Activated naive CD8-positive, alpha-beta T cell treated with anti-CD3 and anti-CD28 coated beads, Interleukin-2, amount 50 U/mL, for 16 hours (primary cell): ENCODE data around the gene CBLN2.

Source experiments
- DNase-seq: peaks from one replicate; pipeline ENCODE4 v3.0.0-alpha.2; 2020; ENCODE audit warnings: low read depth, low spot score

The CBLN2 gene

DNA sequence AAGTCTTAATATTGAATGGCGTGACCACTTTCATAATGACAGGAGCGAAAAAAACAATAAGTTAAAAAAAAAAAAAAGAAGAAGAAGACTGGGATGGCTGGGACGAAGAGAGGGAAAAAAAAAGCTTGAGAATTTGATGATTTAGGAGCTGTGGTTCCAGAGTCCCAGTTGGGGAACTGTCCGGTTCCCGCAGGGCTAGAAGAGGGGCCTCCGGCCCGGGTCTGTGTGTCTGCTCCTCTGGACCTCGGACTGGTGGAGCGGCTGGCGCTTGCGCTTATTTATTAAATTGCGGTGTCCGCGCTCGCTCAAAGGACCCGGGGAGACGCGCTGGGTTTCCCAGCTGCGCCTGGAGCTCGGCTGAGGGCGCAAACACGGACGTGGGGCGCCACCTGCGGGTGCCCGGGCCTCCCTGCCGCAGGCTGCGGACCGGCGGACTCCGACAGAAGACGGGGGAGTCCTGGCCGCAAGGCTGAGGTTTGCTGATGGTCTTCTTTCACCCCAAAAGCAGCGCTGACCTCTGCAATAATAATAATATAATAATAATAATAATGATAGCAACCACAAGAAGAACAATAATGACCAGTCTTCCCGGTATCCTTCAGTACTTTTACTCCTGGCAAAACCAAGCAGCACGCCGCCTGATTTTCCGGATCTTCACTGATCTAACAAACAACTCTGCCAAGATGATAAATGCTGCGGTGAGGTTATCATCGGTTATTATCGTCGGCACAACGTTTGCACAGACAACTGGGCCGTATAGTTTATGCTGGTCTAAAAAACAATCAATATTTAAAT is at the start of gene CBLN2:
TSS of gene CBLN2 (minus strand) at position 251 of the 795 bp plus-strand sequence. CDS start 2,182 bp downstream, outside the sequence.
- DNase-seq, result no peak

DNA sequence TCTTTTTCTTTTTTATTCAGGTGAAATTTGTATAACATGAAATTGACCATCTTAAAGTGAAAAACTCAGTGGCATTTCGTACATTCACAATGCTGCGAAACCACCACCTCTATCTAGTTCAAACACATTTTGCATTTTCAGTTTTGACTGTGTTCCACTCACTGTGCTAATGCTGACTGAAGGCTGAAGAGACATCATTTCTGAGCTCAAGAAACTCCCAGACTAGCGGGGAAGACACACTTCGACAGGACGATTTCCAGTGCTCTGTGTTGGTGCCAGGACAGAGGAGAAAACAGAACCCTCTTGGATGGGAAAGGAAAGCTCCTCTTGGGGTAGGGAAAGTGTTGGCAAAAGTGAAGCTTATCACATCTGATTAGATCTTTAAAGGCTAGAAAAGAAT is 44.2 kb upstream of the CBLN2 start:
- no peak for DNase-seq

DNA sequence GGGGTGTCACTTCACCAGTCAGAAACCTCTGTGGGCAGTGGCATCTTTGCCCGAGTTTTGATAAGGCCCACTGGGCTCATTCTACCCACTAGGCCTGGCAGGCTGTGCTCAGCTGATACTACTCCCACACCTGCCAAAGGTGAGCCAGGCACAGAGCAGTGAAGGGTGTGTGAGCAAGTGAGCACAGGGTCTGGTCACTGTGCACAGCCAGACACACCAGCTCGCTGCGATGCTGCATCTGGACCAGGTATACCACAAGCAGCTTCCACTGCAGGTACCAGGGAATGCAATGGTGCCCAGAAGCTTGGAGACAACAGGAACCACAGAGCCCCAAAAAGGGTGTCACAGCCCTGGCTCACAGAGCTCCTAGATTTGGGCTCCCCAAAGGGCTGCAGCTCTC is 40.6 kb upstream of the CBLN2 start:
- DNase-seq, result no peak

DNA sequence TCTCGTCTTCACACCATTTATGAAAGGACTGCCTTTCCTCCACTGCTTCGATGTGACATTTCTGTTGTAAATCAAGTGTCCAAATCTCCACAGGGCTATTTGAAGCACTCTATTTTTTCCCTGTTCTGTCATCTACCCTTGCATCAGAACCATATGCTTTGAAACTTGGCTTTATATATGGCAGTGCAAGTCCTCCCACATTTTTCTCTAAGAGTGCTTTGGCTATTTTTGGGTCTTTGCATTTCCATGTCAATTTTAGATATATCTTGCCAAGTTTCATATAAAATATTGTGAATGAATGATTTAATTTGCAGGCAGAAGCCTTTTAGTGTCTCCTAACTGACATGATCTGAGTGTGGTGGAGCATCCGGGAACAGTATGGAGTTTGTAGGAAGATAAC is 37.8 kb upstream of the CBLN2 start:
- DNase-seq, result no peak

DNA sequence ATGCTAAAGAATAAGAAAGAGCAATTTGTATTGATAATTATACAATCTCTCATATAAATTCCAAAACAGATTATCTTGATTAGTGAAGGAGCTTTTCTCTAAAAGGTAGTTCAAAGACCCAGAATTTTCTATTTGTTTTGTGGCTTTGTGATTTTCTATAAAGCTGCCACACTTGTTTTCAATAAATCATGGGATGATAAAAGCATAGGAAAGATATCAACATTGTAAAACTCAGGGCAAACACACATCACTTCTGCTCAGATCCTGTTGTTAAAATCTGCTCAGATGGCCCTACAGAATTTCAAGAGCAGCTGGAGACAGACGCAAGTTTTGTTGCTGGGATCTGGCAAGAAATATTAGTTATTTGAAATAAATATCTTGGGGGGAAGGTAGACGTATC is 28.8 kb upstream of the CBLN2 start:
- no peak for DNase-seq

DNA sequence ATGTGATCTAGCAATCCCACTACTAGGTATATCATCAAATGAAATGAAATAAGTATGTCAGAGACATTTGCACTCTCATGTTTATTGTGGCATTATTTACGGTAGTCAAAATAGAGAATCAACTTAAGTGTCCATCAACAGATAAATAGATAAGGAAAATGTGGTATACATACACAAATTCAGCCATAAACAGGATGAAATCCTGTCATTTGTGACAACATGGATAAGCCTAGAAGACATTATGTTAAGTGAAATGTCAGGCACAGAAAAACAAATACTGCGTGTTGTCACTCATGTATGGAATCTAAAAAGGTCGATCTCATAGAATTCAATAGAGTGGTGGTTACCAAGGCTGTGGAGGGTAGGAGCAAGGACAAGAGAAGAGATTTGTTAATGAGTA is 22.1 kb upstream of the CBLN2 start:
- DNase-seq, result no peak

DNA sequence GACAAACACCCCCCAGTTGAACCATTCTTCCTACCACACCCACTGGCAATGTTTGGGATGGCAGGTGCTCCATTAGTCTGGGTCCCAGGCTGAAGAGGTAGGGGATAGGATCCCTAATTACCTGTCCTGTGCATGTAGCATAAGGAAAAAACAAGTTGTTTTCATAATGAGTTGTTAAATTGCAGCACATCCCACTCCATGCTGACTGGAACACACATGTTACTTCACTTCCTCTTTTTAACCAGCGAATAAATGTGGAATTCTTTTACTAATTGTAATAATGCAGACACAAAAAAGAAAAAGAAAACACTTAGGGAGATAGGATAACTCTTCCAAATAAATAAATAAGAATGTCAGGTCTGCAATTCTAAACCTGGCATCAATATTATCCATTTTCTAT is 11.8 kb upstream of the CBLN2 start:
- DNase-seq, result no peak

DNA sequence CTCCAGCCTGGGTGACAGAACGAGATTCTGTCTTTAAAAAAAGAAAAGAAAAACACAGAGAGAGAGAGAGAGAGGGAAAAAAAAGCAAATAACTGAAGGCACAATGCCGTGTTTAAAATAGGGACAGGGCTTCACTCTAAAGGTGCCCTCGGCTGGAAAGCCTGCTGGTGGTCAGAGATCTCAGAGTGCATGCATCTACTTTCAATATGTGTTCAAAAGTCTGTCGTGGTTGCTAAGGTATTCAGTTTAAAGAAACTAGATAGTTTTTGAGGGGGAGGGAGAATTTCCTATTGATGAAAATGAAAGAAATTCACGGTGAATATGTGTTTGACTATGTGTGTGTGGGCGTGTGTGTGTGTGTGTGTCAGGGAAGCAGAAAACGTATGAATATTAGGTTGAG is 11.0 kb upstream of the CBLN2 start:
- no peak for DNase-seq

DNA sequence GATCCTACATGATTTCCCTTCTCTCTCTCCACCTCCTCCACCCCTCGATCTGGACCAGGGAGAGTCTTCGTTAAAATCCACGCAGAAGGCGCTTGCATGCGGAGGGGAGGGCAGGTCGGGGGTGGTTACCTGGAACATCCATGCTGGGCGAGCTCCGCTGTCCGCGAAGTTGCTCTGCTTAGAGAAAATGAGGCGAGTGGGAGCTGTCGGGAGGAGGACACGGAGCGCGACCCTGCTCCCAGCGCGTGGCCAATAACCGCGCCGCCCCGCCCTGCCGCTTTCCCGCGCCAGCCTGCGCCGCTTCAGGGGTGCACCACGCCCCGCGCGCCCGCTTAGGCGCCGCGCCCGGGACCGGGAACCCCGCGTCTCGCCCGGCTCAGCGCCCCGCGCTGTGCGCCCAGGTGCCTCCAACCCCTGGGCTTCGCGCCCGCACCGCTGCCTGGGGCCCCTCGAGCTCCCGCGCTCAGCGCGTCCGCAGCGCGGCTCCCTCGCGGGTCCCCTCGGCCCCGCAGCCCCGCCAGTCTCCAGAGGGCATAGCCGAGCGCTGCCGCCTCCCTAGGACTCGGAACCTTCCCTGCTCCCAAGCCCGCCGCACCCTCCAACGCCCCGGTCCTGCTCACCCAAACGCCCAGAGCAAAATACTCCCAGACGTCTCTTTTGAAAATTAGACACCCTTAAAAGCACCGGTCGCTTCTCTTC is 636 bp downstream of the CBLN2 start:
- DNase-seq, result no peak

DNA sequence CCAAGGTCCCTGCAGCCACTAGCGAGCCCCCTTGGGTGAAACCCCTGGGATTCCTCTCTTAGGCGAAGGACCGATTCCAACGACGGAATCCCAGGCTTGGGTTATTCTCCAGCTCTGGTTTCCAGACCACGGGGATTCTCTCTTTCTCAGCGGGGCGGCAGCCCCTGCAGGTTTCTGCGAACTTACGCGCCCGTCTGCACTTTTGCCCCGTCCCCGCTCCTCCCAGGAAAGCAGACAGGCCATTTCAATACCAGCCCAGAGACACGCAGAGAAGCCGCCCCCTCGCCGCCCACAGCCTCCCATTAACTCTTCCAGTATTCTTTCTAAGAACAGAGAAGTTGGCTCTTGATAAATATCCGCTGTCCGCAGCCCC is 1.2 kb downstream of the CBLN2 start:
- no peak for DNase-seq

DNA sequence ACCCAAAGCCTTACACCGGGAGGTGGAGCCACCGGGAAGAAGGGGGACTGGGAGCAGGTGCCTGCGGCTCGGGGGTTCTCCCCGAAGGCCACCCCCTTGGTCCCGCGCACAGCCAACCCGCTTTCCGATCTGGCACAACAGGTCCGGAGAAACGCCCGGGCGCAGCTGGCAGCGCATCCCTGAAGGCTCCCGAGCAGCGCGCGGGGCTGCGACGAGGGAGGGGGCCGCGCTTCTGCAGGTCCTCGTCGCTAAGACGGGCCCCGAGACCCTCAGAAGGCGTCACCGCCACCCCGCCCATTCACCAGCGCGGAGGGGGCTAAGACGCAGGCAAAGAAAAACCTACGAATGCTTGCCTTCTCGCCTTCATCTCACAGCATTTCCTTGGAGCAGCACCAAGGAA is 1.8 kb downstream of the CBLN2 start:
- DNase-seq, result no peak

DNA sequence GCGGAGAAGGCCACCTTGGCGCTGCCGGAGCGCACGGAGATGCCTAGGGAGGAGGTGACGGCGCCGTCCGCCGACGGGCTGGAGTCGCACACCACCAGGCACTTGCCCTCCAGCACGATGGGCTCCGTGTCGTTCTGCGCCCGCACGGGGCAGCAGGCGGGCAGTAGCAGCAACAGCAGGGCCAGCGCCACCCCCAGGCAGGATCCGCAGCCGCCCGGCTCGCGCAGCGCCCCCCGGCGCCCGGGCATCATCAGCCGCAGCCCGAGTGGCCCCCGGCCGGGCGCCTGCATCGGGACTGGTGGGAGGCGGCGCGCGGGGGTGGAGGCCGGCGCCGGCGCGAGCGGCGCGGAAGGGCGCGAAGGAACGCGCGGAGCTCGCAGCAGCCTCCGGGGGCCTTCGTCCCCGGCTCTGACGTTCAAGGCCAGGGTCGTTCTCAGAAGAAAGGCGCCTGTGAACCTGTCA is 2.2 kb downstream of the CBLN2 start:
- DNase-seq, result no peak

DNA sequence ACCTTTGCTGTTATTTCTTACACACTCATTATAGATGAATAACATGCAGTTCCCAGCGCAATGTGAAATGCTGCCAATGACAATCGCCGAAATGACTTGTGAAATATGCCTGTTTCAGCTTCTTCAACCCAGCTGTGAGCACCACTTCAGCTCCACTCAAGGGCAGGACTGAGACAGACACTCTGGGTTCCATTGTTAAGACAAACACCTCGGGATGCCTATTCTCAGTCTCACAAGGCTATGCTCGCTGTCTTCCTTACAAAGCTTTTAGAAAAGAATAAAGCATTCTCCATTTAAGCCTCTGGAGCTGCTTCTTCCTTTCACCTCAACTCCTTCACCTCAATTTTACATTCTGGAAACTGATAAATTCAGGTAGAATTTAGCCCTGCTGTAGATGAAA is 4.2 kb downstream of the CBLN2 start:
- no peak for DNase-seq

DNA sequence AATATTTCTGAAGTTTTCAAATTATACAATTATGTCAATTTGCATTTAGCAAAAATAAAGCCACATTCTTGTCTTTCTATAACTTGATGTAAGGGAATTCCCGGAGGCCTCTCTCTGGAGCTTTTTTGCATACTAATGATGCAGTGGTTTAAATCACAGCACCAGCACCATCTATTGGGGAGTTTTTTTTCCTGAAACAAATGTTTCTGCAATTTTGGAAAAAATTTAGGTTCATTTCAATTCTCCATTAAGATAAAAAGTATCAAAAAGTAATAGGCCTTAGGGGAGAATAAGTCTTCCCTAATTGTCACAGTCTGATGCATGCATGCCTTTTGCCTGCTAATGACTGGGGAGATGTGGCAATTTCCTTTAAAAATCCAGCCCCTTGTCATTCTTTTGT is 13.5 kb downstream of the CBLN2 start:
- DNase-seq, result no peak

DNA sequence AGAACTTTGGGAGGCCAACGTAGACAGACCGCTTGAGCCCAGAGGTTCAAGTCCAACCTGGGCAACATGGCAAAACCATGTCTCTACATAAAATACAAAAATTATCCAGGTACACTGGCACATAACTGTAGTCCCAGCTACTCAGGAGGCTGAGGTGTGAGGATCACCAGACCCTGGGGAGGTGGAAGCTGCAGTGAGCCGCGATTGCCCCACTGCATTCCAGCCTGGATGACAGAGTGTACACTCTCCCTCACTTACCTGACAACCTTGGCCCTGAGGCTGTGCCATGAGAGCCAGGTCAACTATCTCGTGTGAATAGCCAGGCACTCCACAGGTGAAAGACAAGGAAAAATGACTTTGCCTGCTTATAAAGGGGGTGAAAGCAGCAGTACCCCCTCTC is 39.3 kb downstream of the CBLN2 start:
- no peak for DNase-seq

DNA sequence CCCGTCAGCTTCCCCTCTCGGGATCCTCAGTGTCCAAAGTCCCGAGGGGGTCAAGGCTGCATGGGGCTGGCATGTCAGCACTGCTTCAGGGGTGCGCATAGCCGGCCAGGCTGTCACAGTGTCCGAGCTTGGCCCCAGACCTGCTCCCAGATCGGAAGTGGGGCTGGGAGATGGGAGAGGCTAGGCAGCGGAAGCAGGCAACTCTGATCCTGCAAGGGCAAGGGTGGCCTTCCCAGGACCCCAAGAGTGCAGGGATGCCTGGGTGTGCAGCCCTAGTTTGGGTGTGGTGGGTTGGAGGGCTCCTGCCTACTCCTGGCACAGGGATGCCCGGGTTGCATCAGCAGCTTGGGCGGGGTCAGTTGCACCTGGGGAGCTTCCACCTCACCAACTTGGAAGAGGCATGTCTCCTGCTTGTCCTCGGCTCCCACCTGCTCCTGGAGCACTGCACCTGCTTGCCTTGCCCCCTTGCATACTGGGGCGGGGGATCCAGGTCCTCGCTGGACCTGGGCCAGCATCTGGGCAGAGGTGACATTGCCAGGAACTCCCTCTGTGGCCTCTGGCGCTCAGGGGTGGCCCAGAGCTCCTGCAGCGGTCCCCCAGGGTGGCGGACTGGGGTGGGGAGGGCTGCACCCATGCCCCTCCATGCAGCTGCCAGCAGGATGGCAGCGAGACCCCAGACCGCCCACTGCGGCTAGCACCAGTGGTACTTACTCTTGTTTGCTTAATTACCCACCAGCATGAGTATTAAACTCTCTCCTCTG is 41.3 kb downstream of the CBLN2 start:
- DNase-seq, result no peak

DNA sequence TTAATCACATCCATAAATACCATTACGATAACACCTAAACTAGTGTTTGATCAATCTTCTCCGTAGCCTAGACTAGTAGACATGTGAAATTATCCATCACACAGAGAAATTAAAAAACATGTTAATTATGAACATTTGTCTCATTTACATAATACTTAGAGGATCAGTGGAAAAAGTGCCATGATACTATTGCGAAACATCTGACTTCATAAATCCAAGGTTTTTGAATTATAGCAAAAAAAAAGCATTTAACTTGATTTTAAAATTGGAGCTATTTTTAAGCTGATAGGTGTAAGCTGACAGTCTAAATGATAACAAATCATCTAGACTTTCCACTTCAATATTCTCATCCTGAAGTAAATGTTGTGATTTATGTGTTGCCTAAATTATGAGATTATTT is 51.6 kb downstream of the CBLN2 start:
- DNase-seq, result no peak
